GM23338 (cell line): ENCODE data around the gene CD109. TPM values are rescaled to one million over a fixed set of nuclear protein-coding genes. Genes with fewer than 3 reads are reported as not detected.
"Not testable (repeated sequence)": the region's sequence is repeated elsewhere in the genome, so short reads cannot be mapped to it uniquely, and the experiment has no call there.

Source experiments
- ATAC-seq: fragments of 200-7000 bp; cut with Tn5 transposase; 3 replicates; pipeline ENCODE4 v1.9.1; 2020
- DNase-seq: peaks from one replicate; pipeline ENCODE4 v3.0.0-alpha.2; 2015; ENCODE audit warnings: low spot score
- H2AFZ ChIP-seq: fragments of 200-600 bp; sonication (generic); 2 replicates; pipeline ENCODE4 v1.8.0; 2016; ENCODE audit warnings: antibody characterized with exemption, mild to moderate bottlenecking, moderate library complexity
- H3F3A ChIP-seq: fragments of 200-600 bp; sonication (generic); replicated peaks from 2 replicates; pipeline ENCODE4 v1.8.0; 2017; ENCODE audit warnings: antibody characterized with exemption, mixed run types, low read depth
- H3K27ac ChIP-seq: fragments of 200-600 bp; sonication (generic); 2 replicates; pipeline ENCODE4 v1.6.1; 2016; ENCODE audit warnings: low read depth
- H3K27me3 ChIP-seq: fragments of 200-600 bp; sonication (generic); 2 replicates; pipeline ENCODE4 v1.8.0; 2016; ENCODE audit warnings: mild to moderate bottlenecking, mixed run types, moderate library complexity; ENCODE audit not compliant: insufficient read depth
- H3K36me3 ChIP-seq: fragments of 200-600 bp; sonication (generic); 2 replicates; pipeline ENCODE4 v1.8.0; 2016; ENCODE audit warnings: mild to moderate bottlenecking; ENCODE audit not compliant: insufficient read depth
- H3K4me1 ChIP-seq: fragments of 200-600 bp; sonication (generic); 2 replicates; pipeline ENCODE4 v1.8.0; 2016; ENCODE audit warnings: mild to moderate bottlenecking, moderate library complexity; ENCODE audit not compliant: insufficient read depth
- H3K4me2 ChIP-seq: fragments of 200-600 bp; sonication (generic); 2 replicates; pipeline ENCODE4 v1.7.1; 2017; ENCODE audit warnings: mixed run types
- H3K4me3 ChIP-seq: fragments of 200-600 bp; sonication (generic); 2 replicates; pipeline ENCODE4 v1.6.1; 2016; ENCODE audit warnings: mixed run types
- H3K79me2 ChIP-seq: fragments of 200-600 bp; sonication (generic); replicated peaks from 2 replicates; pipeline ENCODE4 v1.8.0; 2017; ENCODE audit warnings: mild to moderate bottlenecking; ENCODE audit not compliant: insufficient read depth
- H3K9me2 ChIP-seq: fragments of 200-600 bp; sonication (generic); 2 replicates; pipeline ENCODE4 v1.8.0; 2017; ENCODE audit not compliant: insufficient read depth
- H4K20me1 ChIP-seq: fragments of 200-600 bp; sonication (generic); replicated peaks from 2 replicates; pipeline ENCODE4 v1.8.0; 2017; ENCODE audit warnings: mild to moderate bottlenecking; ENCODE audit not compliant: insufficient read depth
- H3K27ac Mint-ChIP-seq: 2 replicates; pipeline ENCODE4 v1.8.0; 2020; ENCODE audit warnings: inconsistent platforms, mild to moderate bottlenecking, moderate library complexity, mixed read lengths
- H3K27me3 Mint-ChIP-seq: 3 replicates; pipeline ENCODE4 v1.8.0; 2022; ENCODE audit warnings: low read depth, mild to moderate bottlenecking, moderate library complexity, mixed read lengths, inconsistent platforms; ENCODE audit not compliant: insufficient read depth, poor library complexity
- H3K36me3 Mint-ChIP-seq: 3 replicates; pipeline ENCODE4 v1.8.0; 2021; ENCODE audit warnings: low read depth, mild to moderate bottlenecking, inconsistent platforms, moderate library complexity, mixed read lengths
- H3K4me1 Mint-ChIP-seq: 3 replicates; pipeline ENCODE4 v1.8.0; 2020; ENCODE audit warnings: mild to moderate bottlenecking, inconsistent platforms, mixed read lengths
- H3K4me3 Mint-ChIP-seq: 3 replicates; pipeline ENCODE4 v1.8.0; 2021; ENCODE audit warnings: moderate library complexity, mild to moderate bottlenecking, inconsistent platforms, mixed read lengths
- H3K9me3 Mint-ChIP-seq: 3 replicates; pipeline ENCODE4 v1.8.0; 2020; ENCODE audit warnings: moderate library complexity, mild to moderate bottlenecking, inconsistent platforms, mixed read lengths
- EZH2 ChIP-seq: fragments of 200-600 bp; sonication (generic); IDR thresholded peaks from one replicate; pipeline ENCODE4 v1.8.0; 2017; ENCODE audit warnings: antibody characterized with exemption, mild to moderate bottlenecking, low read depth; ENCODE audit not compliant: unreplicated experiment
- EZH2phosphoT487 ChIP-seq: fragments of 200-600 bp; sonication (generic); IDR thresholded peaks from one replicate; pipeline ENCODE4 v1.8.1; 2018; ENCODE audit warnings: antibody characterized with exemption; ENCODE audit not compliant: unreplicated experiment
- JUNB ChIP-seq: IDR thresholded peaks from one replicate; pipeline ENCODE4 v1.6.1; 2016; ENCODE audit warnings: antibody characterized with exemption; ENCODE audit not compliant: unreplicated experiment
- NANOG ChIP-seq: IDR thresholded peaks from 2 replicates; pipeline ENCODE4 v1.6.1; 2016; ENCODE audit warnings: antibody characterized with exemption, borderline replicate concordance
- POLR2AphosphoS5 ChIP-seq: IDR thresholded peaks from 2 replicates; pipeline ENCODE4 v1.6.1; 2016; ENCODE audit warnings: antibody characterized with exemption, low read depth
- REST ChIP-seq: IDR thresholded peaks from one replicate; pipeline ENCODE4 v1.6.1; 2018; ENCODE audit warnings: antibody characterized with exemption; ENCODE audit not compliant: unreplicated experiment
- STAT1 ChIP-seq: IDR thresholded peaks from one replicate; pipeline ENCODE4 v1.6.1; 2016; ENCODE audit warnings: antibody characterized with exemption; ENCODE audit not compliant: unreplicated experiment
- ZNF114 ChIP-seq: fragments of 250-450 bp; sonication (Bioruptor Pico); IDR thresholded peaks from 2 replicates; pipeline ENCODE4 v1.5.0; 2020; ENCODE audit warnings: mild to moderate bottlenecking, moderate library complexity
- ZNF331 ChIP-seq: fragments of 250-450 bp; sonication (Bioruptor Pico); IDR thresholded peaks from 2 replicates; pipeline ENCODE4 v1.5.0; 2020; ENCODE audit warnings: low read depth, mild to moderate bottlenecking, moderate library complexity
- ZNF462 ChIP-seq: fragments of 250-450 bp; sonication (Bioruptor Pico); IDR thresholded peaks from 2 replicates; pipeline ENCODE4 v1.5.0; 2020; ENCODE audit warnings: mild to moderate bottlenecking, moderate library complexity
- polyA plus RNA-seq: library from polyadenylated mRNA; unstranded; fragments of >200 nt; fragmentation: Nextera tagmentation; extraction: Ambion mirVana; gene quantifications from 2 replicates; pipeline ENCODE4 v1.2.1, GENCODE V29; 2016
- total RNA-seq: library from RNA; depleted of rRNA; stranded (reverse); fragments of >200 nt; shearing (Covaris generic); gene quantifications from 2 replicates; pipeline ENCODE4 v1.2.3, GENCODE V29; 2014

The CD109 gene
- total and polyA plus RNA-seq, 2 experiments from 2014 or later: 1.1 to 5.3 TPM

GRCh38 chr6:73713426-73714147 lies 17.6 kb downstream of the CD109 start (continued):
- TF ChIP-seq REST (no peak), ZNF331 (CRISPR knock-in tag) (no peak)

GRCh38 chr6:73715111-73715508 lies 19.1 kb downstream of the CD109 start:
- H4K20me1 ChIP-seq, H3K36me3 Mint-ChIP-seq, H3K9me2 ChIP-seq, ATAC-seq, H3K4me3 Mint-ChIP-seq, H3K4me3 ChIP-seq, DNase-seq, H3K36me3 ChIP-seq, H3F3A ChIP-seq, H3K27ac ChIP-seq, H2AFZ ChIP-seq, H3K79me2 ChIP-seq, H3K9me3 Mint-ChIP-seq, H3K27ac Mint-ChIP-seq, H3K4me2 ChIP-seq, H3K27me3 Mint-ChIP-seq, H3K27me3 ChIP-seq: not testable (repeated sequence)
- peaks cover 21% of the 10 kb centered on the region for H3K4me1 ChIP-seq
- peaks cover 16% of the 10 kb centered on the region; the same call in 2 of the 3 replicates for H3K4me1 Mint-ChIP-seq

GRCh38 chr6:73719046-73719445 lies 23.0 kb downstream of the CD109 start:
- ATAC-seq: no peak
- H3K9me3 Mint-ChIP-seq: no peaks in the 10 kb centered on the region
- Histone ChIP-seq H3K27ac (no peak overlapping the region), H2AFZ (no peak overlapping the region), H3K36me3 (no peaks in the 10 kb centered on the region), H3K9me2 (no peaks in the 10 kb centered on the region), H3K27me3 (no peaks in the 10 kb centered on the region), H3K4me3 (no peak overlapping the region), H3K4me1 (peaks cover 2% of the 10 kb centered on the region), H3F3A (no peaks in the 10 kb centered on the region), H3K79me2 (no peaks in the 10 kb centered on the region), H4K20me1 (no peaks in the 10 kb centered on the region), H3K4me2 (no peak overlapping the region)
- H3K36me3 Mint-ChIP-seq: no peaks in the 10 kb centered on the region
- no peak overlapping the region for H3K27ac Mint-ChIP-seq
- H3K4me1 Mint-ChIP-seq: peaks cover 4% of the 10 kb centered on the region; the same call in 2 of the 3 replicates
- no peaks in the 10 kb centered on the region for H3K27me3 Mint-ChIP-seq
- H3K4me3 Mint-ChIP-seq: no peak overlapping the region
- no peak for DNase-seq
- TF ChIP-seq EZH2: no peak
- TF ChIP-seq JUNB: no peak
- TF ChIP-seq ZNF462 (CRISPR knock-in tag): no peak
- TF ChIP-seq EZH2phosphoT487: no peak
- no peak for TF ChIP-seq STAT1
- TF ChIP-seq NANOG: no peak
- no peak for TF ChIP-seq ZNF331 (CRISPR knock-in tag)
- no peak for TF ChIP-seq ZNF114 (CRISPR knock-in tag)
- TF ChIP-seq POLR2AphosphoS5: no peak
